ENCODE data around the gene NFXL1.
A peak's percentile ranks its signal among the peaks of the same experiment; 100 is the strongest.
"Not testable (repeated sequence)": the region's sequence is repeated elsewhere in the genome, so short reads cannot be mapped to it uniquely, and the experiment has no call there.

The NFXL1 gene

GRCh38 chr4:47914220-47914925 lies at the start of gene NFXL1:
Gene NFXL1 (minus strand): TSS chr4:47914583. CDS start chr4:47914203, 380 bp downstream.
- peak; percentile 95 for DNase-seq (ENCODE audit: low read depth in 2 of 2)

GRCh38 chr4:47954677-47955076 lies 40.3 kb upstream of the NFXL1 start:
- DNase-seq (ENCODE audit: low read depth in 2 of 2), result no peak

GRCh38 chr4:47954245-47954644 lies 39.9 kb upstream of the NFXL1 start:
- no peak for DNase-seq (ENCODE audit: low read depth in 2 of 2)

GRCh38 chr4:47945930-47946726 lies 31.7 kb upstream of the NFXL1 start:
- DNase-seq (ENCODE audit: low read depth in 2 of 2), result no peak

GRCh38 chr4:47942081-47942819 lies 27.9 kb upstream of the NFXL1 start:
- DNase-seq (ENCODE audit: low read depth in 2 of 2), result no peak

GRCh38 chr4:47939456-47939855 lies 25.1 kb upstream of the NFXL1 start:
- DNase-seq (ENCODE audit: low read depth in 2 of 2), result no peak

- DNase-seq (ENCODE audit: low read depth in 2 of 2), result no peak
Measured at GRCh38 chr4:47936336-47936735, 22.0 kb upstream of the NFXL1 start.

- no peak for DNase-seq (ENCODE audit: low read depth in 2 of 2)
Measured at GRCh38 chr4:47933840-47934239, 19.5 kb upstream of the NFXL1 start.

- DNase-seq (ENCODE audit: low read depth in 2 of 2), result no peak
Measured at GRCh38 chr4:47930971-47931804, 16.8 kb upstream of the NFXL1 start.

- DNase-seq (ENCODE audit: low read depth in 2 of 2), result no peak
Measured at GRCh38 chr4:47929682-47930201, 15.4 kb upstream of the NFXL1 start.

GRCh38 chr4:47926667-47927258 lies 12.4 kb upstream of the NFXL1 start:
- peak in 1 of 2 donors; percentile 18 for DNase-seq (ENCODE audit: low read depth in 2 of 2)

GRCh38 chr4:47923261-47923608 lies 8.9 kb upstream of the NFXL1 start:
- DNase-seq (ENCODE audit: low read depth in 2 of 2), result not testable (repeated sequence)

GRCh38 chr4:47922436-47923260 lies 8.3 kb upstream of the NFXL1 start:
- DNase-seq (ENCODE audit: low read depth in 2 of 2), result not testable (repeated sequence)

- DNase-seq (ENCODE audit: low read depth in 2 of 2), result not testable (repeated sequence)
Measured at GRCh38 chr4:47917163-47917562, 2.8 kb upstream of the NFXL1 start.

- DNase-seq (ENCODE audit: low read depth in 2 of 2), result no peak
Measured at GRCh38 chr4:47915378-47915777, 995 bp upstream of the NFXL1 start.

GRCh38 chr4:47914926-47915237 lies 499 bp upstream of the NFXL1 start:
- no peak for DNase-seq (ENCODE audit: low read depth in 2 of 2)

- peak; percentile 5 to 17 for DNase-seq (ENCODE audit: low read depth in 2 of 2)
Measured at GRCh38 chr4:47913861-47914219, 543 bp downstream of the NFXL1 start.

GRCh38 chr4:47913330-47913729 lies 1.1 kb downstream of the NFXL1 start:
- no peak for DNase-seq (ENCODE audit: low read depth in 2 of 2)

- no peak for DNase-seq (ENCODE audit: low read depth in 2 of 2)
Measured at GRCh38 chr4:47907089-47907646, 7.2 kb downstream of the NFXL1 start.

- no peak for DNase-seq (ENCODE audit: low read depth in 2 of 2)
Measured at GRCh38 chr4:47899639-47900038, 14.7 kb downstream of the NFXL1 start.
